Cardiac fibroblast (primary cell): ENCODE measurements around the gene COL23A1.

ENCODE experiments used
- DNase-seq, 2 donors: peaks; one replicate each; pipeline versions ENCODE4 v3.0.0 to v3.0.0-alpha.2; 2010; ENCODE audit warnings: low read depth in 2 of 2
- H3K4me3 ChIP-seq, 2 donors: replicated peaks in 1 of 2; 1 replicate in 1 of 2; 2 replicates in 1 of 2; pipeline ENCODE4 v1.5.1; 2011; ENCODE audit warnings: low read depth in 2 of 2, low read length in 2 of 2, mild to moderate bottlenecking in 2 of 2, moderate library complexity in 1 of 2
- CTCF ChIP-seq: IDR thresholded peaks from one replicate; pipeline ENCODE4 v1.5.1; 2011; ENCODE audit warnings: low read depth, mild to moderate bottlenecking, low read length, inconsistent platforms

The COL23A1 gene

GRCh38 chr5:178502401-178503100 is 87.6 kb downstream of the COL23A1 start:
- TF ChIP-seq CTCF, result no peak
- H3K4me3 ChIP-seq, result no peak overlapping the region
- no peak for DNase-seq

GRCh38 chr5:178499352-178499751 is 90.8 kb downstream of the COL23A1 start:
- no peak for TF ChIP-seq CTCF
- no peak overlapping the region for H3K4me3 ChIP-seq
- no peak for DNase-seq

- H3K4me3 ChIP-seq, result no peak overlapping the region
- no peak for DNase-seq
- TF ChIP-seq CTCF, result no peak
Measured at GRCh38 chr5:178496642-178497041, 93.6 kb downstream of the COL23A1 start.

GRCh38 chr5:178496214-178496613 is 94.0 kb downstream of the COL23A1 start:
- no peak for DNase-seq
- H3K4me3 ChIP-seq, result no peak overlapping the region
- no peak for TF ChIP-seq CTCF

DNA sequence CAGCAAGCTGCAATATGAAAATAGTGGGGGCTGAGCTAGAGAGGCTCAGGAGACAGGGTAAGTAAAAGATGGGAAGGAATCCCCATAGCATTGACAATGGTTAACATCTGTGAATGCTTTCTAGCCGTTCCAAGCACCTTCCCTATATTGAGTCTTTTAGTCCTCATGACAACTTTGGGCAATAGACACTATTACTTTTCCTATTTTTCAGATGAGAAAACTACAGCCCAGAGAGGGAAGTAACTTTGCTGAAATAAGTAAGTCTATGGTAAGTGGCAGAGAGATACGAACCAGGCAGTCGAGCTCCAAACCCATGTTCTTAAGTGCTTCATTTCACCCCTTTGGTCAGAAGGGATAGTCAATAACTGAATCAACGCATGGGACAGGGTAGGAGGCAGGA is 94.5 kb downstream of the COL23A1 start:
- no peak for DNase-seq
- H3K4me3 ChIP-seq, result no peak overlapping the region
- no peak for TF ChIP-seq CTCF

- DNase-seq, result no peak
- H3K4me3 ChIP-seq, result no peak overlapping the region
- TF ChIP-seq CTCF, result no peak
Measured at GRCh38 chr5:178492278-178492677, 97.9 kb downstream of the COL23A1 start.
